HG02642 (cell line): Measurements from ENCODE around the gene ZMYM3.
"Not testable (repeated sequence)": the region's sequence is repeated elsewhere in the genome, so short reads cannot be mapped to it uniquely, and the experiment has no call there.

Source experiments
- ATAC-seq: cut with Tn5 transposase; IDR thresholded peaks from one replicate; pipeline ENCODE4 v1.9.1; 2021; ENCODE audit warnings: mild to moderate bottlenecking; ENCODE audit not compliant: unreplicated experiment, poor library complexity

ZMYM3 gene

DNA sequence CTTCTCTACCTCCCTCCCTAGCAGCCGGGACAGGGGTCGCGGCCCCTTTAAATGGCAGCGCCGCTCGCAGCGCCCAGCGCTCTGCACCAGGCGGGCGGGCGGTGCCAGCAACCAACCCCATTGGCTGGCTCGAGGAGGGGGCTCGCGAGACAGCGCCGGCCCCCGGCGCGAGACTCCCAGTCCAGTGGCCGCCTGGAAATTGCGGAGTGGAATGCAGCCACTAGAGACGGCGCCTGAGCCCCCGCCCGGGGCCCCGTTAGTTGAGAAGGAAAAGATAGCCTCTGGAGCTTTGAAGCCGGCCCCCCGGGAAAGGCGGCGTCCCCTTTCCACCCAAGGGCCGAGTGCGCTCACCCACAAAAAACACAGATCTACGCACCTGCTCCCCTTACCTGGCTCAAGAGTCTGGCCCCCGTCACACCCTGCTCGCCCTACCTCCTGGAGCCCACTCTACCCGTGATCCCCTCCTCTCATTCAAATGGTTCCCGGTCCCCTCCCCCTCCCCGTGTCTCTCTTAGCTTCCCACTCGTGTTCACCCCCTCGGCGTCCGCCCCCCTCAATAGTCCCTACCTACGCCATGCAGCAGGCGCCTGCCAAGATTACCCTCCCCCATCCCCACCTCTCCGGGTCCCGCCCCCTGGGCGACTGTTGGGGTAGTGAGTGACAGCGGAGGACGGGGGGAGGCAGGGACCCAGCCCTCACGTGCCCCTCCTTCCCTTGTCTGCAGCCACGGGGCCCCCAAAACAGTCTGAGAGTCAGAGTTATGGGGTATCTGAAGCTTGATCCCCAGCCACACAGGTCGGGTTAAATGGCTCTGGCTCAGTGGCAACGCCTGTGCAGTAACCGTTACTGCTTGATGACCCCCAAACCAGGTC is at the start of gene ZMYM3:
ZMYM3 (minus strand) TSS at position 49 of the 872 bp plus-strand sequence. CDS start 885 bp downstream, outside the sequence.
- ATAC-seq = peak; percentile 86

DNA sequence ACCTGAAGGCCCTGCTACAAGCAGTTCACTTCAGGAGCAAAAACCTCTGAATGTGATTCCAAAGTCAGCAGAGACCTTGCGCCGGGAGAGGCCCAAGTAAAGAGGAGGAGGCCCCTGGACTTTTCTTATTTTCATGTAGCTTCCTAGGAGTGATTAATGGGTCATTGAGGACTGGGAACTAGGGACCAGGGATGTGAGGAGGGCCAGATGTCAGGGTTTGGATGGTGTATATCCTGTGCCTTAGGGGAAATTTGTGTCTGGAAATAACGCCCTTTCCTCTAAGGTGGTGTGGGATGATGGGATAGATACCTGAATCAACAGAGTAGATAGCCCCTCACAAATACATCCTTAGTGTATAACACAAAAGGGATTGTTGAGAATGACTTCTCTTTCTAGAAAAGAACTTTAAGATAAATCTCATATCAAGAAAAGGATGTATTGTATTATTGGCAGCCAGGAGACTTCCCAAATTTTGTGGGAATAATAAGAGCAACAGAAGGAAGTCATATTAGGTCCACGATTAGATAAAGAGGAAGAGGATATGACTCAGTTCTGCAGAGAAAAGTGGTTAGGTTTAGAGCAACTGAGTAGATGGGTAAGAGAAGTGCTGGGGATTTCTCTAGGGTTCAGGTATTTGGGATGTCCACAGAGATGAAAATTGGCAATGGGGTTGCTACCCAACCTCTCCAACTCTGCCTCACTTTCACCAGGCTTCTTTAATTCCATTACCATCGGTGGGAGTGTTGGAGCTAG is 48.7 kb upstream of the ZMYM3 start:
- no peak for ATAC-seq

DNA sequence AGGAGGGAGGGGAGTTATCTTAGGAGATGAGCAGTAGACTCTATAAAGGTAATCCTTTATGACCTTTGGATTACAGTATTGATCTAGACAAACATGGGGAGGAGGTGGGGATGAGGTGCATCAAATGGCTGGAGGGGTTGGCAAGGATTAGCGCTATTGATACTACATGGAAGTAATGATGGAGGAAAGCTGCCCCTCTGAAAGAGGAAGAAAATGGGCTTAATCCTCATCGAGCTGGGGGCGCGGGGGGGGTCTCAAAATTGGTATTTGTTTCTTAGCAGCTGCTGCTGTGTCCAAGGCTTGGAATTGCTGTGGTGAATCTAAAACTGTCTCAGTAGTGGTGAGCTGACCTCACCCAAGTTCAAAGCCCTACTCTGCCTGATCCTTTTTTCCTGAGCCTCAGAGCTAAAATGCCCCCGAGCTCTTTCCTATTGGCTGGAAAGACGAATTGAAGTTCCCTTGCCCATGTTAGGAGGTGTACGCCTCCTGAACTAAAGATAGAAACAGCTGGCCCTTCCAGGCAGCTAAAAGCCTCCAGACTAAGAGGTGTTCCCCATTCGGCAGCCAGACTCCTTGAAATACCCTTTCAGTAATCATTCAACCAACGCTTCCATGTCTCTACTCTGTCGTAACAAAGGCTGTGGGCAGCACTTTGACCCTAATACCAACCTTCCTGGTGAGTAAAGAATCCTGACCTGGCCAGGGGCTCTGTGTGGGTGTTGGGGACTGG is 47.4 kb upstream of the ZMYM3 start, which contains the start of gene ITGB1BP2:
ITGB1BP2 (plus strand) TSS at position 556 of the 730 bp plus-strand sequence; CDS start at position 613, 57 bp downstream.
- ATAC-seq = no peak

DNA sequence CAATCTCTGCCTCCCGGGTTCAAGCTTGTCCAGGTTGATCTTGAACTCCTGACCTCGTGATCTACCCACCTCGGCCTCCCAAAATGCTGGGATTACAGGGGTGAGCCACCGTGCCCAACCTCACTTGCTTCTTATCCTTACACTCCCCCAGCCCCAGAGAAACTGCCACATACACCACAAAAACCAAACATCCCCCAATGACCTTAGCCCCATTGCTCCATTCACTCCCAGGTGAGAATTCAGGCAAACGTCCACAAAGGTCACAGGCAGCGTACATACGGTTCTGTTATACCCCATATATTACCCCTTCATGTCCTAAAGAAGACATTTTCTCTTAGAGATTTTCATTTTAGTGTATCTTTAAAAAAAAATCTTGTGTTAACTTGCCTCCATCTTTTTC is 46.6 kb upstream of the ZMYM3 start:
- ATAC-seq = not testable (repeated sequence)

DNA sequence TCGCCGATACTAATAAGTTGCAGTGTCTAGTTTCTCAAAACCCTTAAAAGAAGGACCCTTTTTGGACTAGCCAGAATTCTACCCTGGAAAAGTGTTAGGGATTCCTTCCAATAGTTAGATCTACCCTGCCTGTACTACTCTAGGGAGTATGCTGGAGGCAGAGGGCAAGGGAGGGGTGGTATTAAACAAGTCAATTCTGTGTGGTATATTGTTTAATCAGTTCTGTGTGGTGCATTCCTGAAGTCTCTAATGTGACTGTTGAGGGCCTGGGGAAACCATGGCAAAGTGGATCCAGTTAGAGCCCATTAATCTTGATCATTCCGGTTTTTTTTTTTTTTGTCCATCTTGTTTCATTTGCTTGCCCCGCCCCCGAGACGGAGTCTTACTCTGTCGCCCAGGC is 46.1 kb upstream of the ZMYM3 start:
- ATAC-seq = not testable (repeated sequence)

DNA sequence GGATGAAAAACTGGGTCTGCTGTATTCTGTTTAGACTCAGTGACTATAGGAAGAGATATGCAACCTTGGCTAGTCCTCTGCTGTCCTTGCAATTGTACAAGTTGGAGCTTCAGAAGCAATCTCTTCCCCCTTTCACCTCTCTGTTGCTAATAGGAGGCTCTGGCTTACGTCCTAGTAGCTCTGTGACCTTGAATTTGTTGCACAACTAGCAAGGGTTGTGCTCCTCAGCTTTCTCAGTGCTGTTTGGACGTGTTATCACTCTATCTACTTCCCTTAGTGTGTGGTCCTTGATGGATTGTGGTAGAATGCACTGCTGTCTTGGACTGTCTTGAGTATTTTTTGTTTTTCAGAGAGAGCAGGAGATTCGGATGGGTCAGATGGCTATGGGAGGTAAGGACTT is 44.2 kb upstream of the ZMYM3 start:
- no peak for ATAC-seq

DNA sequence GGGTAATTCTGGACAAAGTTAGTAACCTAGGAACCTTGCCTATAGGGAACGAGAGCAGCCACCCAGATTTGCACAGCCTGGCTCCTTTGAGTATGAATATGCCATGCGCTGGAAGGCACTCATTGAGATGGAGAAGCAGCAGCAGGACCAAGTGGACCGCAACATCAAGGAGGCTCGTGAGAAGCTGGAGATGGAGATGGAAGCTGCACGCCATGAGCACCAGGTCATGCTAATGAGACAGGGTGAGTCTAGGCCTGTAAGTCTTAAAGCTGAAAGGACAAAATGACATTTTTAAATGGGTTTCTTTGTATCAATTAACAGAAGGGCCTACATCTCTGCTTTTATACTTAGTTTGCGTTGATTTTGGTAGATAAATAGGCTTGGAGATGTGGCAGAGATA is 42.9 kb upstream of the ZMYM3 start:
- ATAC-seq = no peak

DNA sequence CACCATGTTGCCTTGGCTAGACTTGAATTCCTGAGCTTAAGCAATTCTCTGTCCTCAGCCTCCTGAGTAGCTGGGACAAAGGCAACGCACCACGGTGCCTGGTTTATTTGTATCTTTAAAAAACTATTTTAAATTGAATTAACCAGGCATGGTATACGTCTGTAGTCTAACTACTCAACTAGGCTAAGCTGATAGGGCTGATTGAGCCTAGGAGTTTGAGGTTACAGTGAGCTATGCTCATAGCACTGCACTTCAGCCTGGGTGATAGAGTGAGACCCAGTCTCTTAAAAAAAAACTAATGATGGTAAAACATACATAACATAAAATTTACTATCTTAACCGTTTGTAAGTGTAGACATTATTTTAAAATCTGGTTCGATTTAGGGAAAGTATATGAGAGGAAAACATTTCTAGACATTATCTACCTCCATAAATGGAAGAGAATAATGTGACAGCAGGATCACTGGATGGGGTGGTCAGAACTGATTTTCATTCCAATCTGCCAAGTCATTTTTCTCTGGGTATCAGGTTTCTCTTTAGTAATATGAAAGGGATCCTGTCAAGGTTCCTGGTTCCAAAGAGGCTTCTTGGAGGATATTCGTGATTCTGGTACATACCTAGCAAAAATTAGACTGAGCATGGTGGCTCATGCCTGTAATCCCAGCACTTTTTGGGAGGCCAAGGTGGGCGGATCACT is 38.9 kb upstream of the ZMYM3 start:
- ATAC-seq = no peak

DNA sequence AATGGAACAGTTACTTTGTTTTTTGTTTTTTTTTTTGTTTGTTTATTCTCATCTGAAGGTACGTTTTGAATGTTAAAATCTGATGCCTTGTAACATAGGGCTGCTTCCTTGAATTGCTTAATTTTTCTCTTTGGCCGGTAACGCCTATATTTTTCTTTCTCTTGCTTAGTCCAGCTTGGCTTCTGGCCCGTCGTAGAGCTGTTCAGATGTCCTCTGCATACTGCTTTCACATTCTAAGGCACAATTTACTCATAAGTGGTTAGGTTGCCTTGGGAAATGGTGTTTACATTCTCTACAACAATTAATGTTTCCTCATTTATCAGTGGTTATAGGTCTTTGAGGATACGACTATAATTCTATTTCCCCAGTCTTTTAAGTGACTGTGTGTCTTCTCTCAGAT is 37.4 kb upstream of the ZMYM3 start:
- no peak for ATAC-seq

DNA sequence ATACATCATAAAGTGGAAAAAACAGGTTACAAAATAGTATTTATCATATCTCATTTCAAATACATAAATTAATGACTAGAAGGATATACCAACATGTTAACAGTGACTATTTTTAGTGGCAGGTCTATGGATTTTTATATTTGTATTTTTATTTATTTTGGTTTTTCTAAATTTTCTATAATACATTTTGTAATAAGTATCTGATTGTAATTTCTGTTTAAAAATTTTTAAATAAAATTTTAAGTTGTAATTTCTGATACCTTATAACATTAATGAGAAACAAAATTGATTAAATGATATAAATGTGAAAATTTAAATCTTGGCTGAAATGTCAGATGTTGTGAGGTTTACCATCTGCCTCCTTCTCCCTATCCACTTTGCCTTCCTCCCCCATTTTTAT is 32.0 kb upstream of the ZMYM3 start:
- no peak for ATAC-seq

DNA sequence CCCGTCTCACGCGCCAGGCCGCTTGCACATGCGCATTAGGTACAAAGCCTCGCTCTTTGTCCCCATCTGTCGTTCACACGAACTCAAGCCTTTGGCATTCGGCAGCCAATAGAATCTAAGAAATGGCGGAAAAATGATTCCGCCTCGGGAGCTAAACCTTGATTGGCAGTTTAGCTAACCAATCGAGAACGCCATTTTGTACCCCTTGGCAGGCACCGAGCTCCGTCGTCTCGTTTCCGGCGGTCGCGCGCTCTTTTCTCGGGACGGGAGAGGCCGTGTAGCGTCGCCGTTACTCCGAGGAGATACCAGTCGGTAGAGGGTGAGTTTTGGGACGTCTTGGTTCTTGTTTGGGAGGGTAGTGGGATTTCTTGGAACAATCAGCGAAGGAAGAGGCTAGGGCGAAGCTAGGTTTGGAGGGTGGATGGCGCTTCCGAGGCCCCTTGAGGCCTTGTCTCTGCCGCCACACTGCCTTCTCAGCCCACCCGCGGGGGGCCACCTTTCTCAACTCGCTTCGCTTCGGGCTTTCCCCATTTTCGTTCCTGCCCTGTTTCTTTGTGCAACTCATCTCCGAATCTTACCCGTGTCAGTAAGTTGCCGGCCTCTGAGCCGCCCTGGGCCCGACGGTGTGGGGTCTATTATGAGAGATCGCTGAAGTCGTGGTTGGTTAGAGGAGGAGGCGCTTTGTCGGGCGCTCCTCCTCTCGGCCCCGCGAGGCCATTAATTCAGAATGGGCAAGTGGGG is 29.6 kb upstream of the ZMYM3 start, which contains the start of gene NONO:
NONO (plus strand) TSS at position 233 of the 741 bp plus-strand sequence. CDS start 7,003 bp downstream, outside the sequence.
- ATAC-seq = peak; percentile 92

DNA sequence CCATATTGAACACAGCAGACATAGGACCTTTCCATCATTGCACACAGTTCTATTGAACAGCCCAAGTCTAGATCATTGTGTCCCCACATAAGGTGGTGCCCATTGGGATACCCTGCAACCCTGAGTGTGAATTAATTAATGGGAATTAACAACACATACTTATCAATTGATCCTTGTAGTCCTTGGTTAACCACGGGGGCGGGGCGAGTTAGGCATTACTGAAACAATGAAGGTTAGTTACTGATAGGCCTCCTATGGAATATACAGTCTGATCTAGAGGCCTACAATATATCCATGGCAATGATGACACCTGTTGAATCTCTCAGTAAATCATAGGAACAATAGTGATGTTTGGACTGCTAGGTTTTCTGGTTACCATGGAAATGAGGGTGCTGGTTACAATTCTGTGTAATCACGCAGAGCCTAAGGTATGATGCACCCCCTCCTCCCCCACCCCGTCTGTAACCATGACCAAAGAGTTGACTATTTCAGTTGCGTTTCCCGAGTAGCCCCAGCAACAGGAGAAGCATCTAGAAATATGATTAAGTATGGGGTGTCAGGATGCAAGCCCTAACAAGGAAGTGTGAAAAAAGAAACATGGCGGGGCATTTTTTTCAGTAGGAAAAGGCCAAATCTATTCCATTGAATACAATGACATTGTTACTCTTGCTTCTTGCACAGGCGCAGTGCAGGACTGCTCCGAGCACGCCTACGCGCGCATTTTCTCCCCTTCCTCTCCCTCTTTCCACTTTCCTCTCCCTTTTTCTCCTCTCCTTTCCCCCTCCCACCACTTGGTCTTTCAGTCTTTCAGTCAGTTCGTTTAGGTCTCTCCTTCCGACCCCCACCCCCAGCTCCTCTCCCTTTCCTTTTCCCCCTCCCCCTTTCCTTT is 28.8 kb upstream of the ZMYM3 start:
- ATAC-seq = peak; percentile 29

DNA sequence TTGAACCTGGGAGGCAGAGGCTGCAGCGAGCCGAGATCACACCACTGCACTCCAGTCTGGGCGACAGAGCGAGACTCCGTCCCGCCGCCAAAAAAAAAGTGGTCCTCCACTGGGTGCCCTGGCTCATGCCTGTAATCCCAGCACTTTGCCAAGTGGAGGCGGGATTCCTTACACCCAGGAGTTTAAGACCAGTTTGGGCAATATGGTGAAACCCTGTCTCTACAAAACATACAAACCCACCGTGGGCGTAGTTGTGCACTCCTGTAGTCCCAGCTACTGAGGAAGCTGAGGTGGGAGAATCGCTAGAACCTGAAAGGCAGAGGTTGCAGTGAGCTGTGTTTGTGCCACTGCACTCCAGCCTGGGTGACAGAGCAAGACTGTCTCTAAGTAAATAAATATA is 27.4 kb upstream of the ZMYM3 start:
- ATAC-seq = not testable (repeated sequence)

DNA sequence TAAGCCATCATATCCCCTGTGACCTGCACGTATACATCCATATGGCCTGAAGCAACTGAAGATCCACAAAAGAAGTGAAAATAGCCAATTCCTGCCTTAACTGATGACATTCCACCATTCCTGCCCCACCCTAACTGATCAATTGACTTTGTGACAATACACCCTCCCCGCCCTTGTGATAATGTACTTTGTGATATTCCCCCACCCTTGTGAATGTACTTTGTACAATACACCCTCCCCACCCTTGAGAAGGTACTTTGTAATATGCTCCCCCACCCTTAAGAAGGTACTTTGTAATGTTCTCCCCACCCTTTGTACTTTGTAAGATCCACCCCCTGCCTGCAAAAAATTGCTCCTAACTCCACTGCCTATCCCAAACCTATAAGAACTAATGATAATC is 18.4 kb upstream of the ZMYM3 start:
- ATAC-seq = not testable (repeated sequence)

DNA sequence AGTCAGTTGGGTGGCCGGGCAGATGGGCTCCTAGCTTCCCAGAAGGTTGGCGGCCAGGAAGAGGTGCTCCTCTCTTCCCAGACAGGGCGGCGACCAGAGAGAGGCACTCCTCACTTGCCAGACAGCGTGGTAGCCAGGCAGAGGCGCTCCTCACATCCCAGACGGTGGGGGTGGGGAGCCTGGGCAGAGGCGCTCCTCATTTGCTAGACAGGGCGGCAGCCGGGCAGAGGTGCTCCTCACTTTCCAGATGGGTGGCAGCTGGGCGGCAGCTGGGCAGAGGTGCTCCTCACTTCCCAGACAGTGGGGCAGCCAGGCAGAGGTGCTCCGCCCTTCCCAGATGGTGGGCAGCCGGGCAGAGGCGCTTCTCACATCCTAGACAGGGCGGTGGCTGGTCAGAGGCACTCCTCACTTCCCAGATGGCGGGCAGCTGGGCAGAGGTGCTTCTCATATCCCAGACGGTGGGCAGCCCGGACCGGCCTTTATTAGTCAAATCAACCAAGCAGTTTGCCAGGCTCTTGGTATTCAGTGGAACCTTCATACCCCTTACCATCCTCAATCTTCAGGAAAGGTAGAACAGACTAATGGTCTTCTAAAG is 16.0 kb upstream of the ZMYM3 start:
- ATAC-seq = no peak

DNA sequence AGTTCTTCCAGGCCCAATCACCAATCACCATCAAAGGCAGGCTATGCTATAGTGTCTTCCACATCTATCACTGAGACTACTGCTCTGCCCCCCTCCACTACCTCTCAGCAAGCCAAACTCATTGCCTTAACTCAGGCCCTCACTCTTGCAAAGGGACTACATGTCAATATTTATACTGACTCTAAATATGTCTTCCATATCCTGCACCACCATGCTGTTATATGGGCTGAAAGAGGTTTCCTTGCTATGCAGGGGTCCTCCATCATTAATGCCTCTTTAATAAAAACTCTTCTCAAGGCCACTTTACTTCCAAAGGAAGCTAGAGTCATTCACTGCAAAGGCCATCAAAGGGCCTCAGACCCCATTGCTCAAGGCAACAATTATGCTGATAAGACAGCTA is 14.7 kb upstream of the ZMYM3 start:
- ATAC-seq = not testable (repeated sequence)

DNA sequence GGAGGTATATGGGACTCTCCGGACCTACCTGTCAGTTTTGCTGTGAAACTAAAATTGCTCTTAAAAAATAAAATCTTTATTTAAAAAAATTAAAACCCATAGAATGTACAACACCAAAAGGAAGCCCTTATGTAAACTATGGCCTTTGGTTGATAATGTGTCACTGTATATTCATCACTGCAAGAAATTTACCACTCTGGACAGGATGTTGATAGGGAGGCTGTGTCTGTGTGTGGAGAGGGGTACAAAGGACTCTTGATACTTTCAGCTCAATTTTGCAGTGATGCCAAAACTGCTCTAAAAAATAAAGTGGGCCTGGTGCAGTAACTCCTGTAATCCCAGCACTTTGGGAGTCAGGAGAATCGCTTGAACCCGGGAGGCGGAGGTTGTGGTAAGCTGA is 2.9 kb upstream of the ZMYM3 start:
- ATAC-seq = no peak

DNA sequence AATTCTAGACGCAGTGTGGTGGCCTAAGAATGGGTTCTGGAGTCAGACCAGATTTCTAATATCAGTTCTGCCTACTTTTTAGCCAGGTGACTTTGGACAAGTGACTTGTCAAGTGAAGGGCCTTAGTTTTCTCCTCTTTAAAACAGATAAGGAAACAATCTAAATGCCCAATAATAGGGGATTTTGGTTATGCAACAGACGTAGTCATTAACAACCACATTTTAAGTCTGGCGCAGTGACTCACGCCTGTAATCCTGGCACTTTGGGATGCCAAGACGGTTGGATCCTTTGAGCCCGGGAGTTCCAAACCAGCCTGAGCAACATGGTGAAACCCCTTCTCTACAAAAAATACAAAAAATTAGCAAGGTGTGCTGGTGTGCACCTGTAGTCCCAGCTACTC is 2.1 kb upstream of the ZMYM3 start:
- no peak for ATAC-seq
